ENCODE data around the gene SYNE2.
A peak's percentile ranks its signal among the peaks of the same experiment; 100 is the strongest.

SYNE2 gene

DNA sequence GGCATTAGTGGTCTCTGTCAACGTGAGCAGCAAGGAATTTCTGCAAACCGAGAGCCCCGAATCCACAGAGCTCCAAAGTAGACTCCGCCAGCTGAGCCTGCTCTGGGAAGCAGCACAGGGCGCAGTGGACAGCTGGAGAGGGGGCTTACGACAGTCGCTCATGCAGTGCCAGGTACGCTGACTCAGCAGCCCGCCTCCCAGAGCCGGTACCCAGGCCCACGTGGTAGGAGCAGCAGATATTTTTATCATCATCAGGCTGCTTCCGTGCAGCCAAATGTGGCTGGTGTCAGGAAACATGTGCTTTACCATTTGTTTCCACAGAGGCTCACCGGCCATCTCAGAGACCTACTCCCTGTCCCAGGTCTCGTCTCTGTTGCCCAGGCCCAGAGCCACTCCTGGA is 367.7 kb downstream of the SYNE2 start:
- DNase-seq = no peak

DNA sequence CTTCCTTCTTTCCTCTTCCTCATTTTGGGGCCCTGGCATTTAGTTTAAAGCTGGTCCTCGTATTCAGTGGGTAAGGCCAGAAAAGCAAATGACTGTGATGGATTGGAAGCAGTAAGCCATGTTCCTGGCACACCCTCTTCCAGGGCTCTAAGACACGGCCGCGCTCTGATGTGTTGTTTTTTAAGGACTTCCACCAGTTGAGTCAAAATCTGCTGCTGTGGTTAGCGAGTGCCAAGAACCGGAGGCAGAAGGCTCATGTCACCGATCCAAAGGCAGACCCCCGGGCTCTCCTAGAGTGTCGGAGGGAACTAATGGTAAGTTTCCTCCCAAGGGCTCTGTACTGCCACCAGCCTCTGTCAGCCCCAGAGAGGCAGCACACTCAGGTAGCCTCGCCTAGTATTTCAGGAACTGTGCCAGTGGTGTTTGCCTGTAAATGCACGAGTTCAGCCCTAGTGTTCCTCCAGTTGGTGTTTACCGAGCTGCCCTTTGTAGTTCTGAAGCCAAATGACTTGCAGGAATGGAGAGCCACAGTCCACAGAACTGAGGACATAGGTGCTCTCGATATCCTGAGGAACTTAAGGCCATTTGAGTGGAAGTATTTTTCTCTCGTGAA is 368.7 kb downstream of the SYNE2 start:
- no peak for DNase-seq

DNA sequence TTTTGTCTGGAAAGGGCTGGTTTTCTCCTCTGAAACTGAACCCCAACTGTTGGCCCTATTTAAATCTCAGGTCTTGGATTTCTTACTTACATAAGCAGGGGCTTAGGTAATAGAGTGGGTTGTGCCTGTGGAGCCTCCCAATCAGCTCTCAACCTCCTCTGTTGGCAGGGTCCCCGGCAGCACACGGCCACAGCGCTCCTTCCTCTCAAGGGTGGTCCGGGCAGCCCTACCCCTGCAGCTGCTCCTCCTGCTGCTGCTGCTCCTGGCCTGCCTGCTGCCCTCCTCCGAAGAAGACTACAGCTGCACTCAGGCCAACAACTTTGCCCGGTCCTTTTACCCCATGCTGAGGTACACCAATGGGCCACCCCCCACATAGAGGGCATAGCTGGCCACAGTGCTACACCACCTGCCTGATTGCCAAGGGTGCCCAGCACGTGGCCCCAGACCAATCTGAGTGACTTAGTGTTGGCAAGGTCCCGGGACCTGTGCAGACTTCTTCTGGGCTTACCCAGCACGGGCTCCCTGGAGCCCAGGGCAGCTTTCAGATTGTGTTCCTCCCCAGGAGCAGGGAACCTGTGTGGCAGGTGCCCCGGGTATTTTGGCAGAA is 372.4 kb downstream of the SYNE2 start:
- DNase-seq = no peak

DNA sequence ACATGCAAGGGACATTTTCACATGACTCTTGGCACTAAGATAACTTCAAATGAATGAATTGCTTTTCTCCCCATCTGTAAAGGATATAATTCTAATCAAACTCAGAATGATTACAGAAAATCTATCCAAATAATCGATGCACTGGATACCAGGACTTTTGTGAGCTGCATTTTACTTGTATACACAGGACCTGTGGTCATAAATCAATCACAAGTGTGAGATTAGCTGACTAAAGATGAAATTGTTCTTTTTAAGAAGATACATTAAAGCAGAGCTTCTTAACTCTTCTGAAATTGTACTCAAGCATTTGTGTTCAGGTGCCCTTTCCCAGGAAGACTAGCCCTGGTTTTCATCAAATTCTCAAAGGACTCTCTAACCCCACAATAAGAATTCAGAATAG is 375.1 kb downstream of the SYNE2 start:
- no peak for DNase-seq

DNA sequence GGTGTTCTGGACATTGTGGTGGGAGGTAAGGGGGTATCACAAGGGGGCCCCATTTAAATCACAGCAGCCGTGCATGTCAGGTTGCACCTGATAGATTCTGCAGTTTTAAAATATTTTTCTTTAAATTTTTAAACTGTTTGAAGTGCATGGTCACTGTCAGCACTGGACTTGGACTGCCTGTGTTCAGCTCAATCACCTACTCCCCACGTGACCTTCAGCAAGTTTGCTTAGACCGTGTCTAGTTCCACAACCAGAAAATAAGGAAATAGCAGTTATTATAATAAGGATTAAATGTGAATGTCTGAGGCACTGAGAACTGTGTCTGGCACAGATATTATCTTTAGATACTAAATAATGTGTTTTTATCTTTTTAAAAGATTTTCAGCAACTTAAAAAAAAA is 376.7 kb downstream of the SYNE2 start:
- DNase-seq = no peak

DNA sequence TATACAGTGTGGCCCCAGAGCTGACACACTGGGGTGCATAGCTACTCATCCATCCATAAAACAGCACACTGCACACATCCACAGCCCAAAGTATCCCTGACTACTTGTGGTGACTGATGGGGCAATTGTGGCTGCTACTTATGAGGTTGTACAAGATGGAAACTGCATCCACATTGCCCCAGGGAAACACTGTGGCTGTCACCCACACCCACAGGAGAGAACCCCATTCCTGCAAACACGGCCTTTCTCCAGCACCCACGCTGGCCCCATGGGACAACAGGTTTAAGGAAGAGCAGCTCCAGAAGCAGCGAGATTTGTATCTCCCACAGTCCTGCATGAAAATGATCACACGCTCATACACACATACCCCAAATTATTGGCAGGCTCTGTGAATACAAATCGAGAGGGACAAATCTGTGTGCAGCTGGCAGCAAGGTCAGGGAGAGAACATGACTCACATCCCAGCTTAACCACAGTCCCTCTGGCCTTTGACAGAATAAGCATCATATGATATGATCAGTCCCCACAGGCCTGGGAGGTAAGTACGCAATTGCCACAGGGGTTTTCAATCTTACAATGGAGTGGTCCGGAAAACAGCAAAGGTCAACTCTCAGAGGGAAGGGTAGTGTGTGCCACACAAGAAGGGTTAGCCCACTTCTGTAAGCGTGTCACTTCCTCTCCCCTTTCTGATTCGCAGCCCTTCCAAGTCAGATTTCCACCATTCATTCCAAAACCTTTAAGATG is 379.5 kb downstream of the SYNE2 start:
- DNase-seq = peak in 1 of 5 donors; percentile 40

DNA sequence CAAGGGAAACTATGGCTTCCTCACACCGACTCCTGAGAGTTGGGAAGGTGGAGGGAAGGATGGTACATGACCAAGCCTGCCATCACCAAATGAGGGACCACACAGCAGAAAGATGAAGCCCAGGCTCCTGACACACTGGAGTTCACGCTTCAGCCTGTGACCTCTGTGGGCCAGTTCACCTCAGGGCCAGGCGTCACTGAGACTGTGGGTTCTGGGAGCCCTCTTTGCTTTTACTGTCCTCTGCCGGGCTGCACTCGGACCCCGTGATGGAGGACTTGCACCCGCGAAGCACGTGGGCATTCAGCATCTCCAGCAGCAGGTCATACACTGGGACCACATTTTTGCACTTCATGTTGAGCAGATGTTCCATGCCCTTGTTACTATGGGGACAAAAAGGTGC is 380.1 kb downstream of the SYNE2 start:
- DNase-seq = no peak

DNA sequence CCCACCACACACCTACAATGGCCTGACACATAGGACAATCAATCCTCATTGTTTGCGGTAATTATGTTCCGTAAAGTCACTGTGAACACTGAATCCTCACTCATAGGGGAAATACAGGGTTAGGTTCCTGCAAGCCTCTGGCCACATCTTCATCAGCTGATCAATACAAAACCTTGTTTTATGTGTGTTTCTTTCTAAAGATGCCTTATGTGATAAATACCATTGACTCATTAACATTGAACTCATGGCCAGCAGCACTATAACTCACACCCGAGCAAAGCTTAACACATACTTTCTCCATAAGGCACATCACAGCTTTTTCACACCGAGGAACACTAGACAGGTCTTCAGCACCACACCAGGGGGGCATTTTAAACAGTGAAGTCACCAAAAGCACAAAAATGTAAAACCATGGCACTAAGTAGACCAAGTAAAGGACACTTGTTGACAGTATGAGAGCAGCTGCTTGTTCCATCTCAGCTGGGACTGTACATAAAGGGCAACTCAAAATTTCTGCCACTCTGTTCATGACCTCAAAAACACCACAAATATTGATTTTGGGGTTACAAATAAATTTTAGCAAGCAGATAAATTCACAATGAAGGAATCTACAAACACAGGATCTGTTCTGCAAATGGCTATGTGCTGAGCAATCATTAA is 380.9 kb downstream of the SYNE2 start:
- DNase-seq = no peak

DNA sequence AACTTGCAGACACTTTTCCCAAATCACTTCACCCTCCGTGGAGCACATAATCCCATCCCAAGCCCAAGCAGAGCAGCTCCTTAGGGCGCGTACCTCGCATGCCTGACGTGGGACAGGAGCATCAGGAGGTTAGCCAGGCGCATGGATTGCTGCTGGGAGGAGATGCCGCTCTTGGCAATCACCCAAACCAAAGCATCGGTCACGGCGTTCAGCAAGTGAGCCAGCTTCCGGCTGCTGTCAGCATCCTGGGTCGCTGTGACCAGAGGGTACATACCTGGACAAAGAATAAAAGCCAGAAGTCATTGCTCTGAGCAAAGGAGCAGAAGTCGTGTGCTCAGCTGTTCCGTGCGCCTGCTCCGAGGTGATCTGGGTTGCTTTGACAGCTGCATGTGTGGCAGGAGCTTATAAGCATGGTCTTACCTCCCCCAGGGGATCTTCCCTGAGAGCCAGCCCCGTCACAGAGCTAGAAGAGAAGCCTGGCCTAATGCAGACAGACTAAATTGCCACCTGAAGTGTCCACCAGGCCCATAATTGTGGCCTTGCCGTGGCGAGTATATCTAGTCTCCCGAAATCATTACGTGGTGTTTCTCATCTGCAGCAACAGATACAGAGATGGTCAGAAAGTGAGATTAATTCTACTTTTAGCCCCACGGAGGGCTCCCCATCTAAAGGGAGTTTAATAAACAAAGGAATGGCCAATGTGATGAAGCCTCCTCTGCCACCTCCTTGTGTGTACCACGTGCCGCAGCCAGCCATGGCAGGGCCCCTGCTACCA is 382.3 kb downstream of the SYNE2 start:
- DNase-seq = no peak

DNA sequence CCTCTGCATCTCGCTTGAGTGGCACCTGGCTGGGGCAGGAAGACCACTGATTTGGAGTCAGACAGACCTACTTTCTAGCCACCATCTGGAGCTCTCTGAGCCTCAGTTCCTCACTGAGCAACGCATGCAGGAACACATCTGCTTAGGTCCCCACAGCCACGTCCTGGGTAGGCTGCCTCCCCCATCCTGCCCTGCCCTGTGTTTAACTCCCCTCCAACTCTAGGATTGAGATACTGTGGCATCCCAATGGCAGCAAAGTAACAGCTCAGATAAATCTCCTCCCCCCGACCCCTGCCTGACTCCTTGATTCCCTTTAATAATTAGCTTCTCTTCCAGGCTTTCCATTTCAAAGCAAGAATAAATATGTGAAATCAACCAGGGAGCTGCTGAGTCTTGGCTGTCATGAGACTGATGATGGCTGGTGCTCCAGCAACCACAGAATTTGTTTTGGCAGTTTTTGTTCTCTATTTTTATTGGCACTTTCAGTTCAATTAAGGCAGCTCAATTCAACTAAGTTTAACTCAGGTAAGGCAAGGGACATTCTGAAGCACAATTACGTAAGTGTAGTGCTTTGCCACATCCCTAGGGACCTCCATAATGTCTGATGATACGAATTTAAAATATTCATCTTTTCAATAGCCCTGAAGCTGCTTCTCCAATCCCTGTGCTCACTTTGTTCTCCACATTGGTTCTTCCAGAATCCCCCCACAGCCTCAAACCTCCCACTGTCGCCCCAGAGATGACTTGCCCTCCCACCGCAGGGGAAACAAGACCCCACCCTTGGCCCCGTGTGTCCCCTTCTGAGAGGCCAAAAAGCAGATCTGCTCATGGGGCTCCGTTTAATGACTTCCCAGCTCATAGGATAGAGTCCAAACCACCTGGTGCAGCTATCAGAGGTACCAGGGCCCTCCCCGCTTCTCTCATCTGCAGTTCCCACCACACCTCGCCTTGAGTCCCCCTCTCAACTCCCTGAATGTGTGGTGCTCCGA is 383.1 kb downstream of the SYNE2 start:
- DNase-seq = no peak

DNA sequence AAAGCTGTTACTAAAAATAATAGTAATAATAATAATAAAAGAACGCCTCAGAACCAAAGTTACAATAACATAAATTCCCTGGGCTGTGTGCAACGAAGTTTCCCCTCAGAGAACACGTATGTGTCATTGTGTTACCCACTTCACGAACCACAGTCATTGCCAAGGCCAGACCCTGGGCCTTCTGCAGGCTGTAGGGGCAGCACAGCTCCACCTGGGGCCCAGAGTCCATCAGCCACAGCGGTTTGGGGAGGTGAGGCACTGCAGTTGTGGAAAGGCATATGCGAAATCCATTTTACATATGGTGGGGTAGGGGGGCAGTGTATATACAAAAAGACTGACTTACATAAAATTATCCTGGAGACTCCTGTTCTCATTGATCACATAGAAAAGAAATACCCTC is 385.2 kb downstream of the SYNE2 start:
- no peak for DNase-seq

DNA sequence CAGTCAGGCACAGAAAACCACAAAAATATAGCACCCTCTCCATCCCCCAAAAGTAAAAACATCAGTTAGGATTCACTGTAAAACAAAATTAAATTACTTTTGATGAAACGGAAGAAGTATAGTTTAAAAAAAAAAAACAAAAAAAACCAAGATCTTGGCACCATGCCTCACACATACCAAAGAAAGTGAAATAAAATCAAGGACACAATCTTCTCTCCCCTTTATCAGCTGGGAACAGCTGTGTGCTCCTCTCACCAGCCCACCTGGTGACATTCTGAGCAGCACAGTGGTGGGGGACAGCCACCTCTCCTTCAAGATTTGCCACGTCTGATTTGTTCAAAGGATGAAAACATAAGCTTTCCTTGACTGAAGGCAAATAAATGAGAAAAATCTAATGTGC is 385.8 kb downstream of the SYNE2 start:
- no peak for DNase-seq

DNA sequence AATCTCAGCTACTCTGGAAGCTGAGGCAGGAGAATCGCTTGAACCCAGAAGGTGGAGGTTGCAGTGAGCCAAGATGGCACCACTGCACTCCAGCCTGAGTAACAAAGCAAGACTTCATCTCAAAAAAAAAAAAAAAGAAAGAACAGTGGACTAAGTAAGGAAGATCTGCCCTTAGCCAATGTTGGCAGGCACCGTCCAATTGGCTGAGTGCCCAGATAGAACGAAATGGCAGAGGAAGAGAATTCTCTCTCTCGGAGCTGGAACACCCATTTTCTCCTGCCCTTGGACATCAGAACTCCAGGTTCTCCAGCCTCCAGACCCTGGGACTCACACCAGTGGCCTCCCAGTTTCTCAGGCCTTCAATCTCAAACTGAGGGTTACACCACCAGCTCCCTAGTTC is 391.5 kb downstream of the SYNE2 start:
- no peak for DNase-seq

DNA sequence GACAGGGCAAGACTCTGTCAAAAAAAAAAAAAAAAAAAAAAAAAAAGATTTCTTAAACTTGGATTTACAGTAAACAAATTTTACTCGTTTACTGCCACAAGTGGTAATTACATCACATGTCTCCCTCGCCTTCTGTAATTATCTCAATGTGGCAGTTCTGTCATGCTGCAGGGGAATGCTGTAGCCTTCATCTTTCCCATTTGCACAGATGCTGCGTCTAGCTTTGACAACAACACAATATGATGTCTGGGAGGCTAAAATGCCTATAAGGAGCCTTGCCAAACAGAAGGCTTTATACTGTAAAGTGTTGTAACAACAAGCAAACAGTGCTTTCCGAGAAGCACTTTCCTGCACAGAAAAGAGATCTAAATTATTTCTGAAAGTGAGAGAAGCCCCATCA is 392.7 kb downstream of the SYNE2 start:
- DNase-seq = no peak

DNA sequence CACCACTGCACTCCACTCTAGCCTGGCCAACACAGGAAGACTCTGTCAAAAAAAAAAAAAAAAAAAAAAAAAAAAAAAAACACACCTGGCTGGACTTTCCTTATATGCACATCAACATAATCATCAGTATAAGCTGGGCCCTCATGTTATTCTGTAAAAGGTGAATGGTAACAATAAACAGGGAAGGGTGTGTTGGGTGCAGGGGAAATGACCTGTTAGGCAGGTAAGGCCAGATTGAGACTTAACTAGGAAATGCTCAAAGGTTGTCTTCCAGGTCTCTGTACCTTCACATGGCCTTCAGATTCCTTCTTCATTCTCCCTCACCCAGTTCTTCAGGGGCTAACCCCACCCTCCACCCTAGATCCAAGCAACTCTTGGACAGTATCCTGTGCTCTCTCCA is 393.9 kb downstream of the SYNE2 start:
- DNase-seq = no peak

DNA sequence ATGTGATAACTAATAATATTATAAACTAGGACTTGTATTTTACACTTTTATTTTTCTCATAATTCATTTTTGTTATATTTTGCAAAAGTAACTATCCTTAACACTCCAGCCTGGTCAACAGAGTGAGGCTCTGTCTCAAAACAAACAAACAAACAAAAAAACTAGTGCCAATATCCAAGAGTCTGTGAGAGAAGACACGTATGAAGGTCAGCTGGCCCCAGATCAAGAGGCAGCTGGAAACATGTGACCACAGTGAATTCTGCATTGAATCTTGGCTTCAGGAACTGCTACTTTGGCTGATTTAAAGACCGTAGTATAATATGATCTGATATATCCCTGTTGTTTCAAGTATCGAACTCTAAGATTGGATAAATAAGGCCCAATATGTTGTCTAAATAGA is 394.4 kb downstream of the SYNE2 start:
- no peak for DNase-seq

DNA sequence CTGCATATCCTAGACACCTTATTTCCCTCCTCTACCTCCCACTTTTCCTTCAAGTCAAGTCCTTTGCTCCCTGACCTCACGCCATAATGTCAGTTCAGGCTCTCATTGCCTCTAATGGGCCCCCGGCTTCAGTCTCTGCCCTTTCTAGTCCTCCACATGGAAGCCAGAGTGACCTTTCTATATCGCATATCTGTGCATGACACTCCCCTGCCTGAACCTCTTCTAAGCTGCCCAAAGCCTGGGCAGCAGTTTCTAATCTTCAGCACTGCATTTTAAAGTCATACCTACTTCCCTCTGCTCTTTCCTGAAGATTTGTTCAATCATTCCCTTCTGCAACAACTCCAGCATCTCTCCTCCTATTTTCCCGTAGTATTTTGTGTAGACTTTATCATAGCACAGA is 395.9 kb downstream of the SYNE2 start:
- DNase-seq = no peak

DNA sequence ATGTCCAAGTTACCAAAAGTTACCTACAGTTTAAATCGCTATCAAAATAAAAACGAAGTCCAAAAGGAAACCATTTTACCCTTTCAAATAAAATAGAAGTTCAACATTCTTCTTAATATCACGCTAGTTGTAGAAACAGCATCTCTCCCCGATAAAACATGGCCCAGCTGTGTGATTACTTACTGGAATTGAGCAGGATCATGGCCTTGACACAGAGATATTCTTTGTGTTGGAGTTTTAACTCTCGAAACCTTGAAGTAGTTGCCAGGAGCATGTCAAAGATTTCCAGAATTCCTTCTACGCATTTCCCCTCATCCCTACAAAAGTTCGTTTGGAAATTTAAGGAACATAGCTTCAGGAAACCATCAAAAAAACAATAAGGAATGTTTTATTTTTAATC is 396.6 kb downstream of the SYNE2 start:
- no peak for DNase-seq

DNA sequence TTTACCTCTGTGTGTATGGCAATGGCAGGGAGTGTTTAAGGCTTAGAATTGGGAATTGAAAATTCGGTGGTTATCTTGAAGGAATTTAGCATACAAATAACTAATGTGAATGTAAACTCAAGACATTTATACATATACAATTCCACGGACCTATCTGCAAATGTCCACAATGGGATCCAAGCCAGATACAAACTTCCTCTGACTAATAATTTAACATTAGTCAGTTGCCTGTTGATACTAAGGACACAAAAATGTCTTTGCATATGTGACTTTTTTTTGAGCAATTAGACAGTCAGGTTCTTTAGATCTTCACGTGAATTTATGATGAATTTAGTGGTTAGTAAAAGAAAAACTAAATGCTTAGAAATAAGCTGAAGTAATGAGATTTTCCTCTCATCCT is 400.9 kb downstream of the SYNE2 start:
- no peak for DNase-seq

DNA sequence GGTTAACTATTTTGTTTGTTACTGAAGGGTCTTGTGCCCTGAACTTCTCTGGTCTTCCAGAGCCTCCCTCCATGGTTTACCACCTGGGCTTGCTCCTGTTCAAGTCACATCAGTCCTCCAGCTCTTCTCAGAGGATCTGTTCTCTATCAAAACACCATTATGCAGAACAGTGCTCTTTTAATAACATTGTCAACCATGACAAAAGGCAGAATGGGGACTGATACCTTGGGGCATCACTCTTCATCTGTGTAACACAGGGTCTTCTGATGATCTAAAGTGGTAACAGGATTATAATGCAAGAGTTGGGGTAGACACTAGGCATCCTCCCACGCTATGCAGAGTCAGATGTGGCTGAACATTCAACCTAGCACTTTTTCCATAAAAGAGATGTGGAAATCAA is 403.0 kb downstream of the SYNE2 start:
- DNase-seq = no peak

DNA sequence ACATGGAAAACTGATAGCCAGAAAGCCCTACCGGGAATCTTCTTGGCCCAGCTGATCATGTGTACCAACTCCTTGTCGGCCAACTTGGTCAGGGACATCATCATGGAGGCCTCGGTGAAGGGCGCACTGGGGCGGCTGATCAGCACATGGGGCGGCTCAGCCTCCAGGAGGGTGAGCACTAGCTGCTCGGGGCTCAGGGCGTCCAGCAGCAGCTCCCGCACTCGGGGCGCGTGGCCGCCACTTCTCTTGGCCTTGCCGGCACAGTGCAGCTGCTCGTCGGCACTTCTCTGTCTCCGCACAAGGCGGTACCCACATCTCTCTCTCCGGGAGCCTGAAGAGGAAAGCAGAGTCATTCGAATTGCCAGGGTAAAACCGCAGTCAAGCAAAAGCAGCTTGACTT is 407.6 kb downstream of the SYNE2 start:
- no peak for DNase-seq

DNA sequence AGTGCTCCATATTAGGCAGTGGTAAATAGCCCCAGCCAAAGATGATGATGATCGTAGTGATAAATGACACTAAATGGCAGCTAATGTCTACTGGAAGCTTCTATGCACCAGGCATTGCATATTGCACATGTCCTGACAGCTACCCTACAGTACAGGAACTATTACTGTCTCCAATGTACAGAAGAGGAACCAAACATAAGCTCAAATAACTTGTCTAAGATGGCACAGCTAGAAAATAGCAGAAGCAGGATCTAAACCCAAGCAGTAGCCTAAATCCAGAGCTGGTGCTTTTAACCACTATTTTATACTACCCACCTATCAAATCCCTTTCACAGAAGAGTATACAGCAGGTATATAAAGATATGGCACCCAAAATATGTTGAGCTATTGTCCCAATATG is 412.4 kb downstream of the SYNE2 start:
- DNase-seq = no peak

Measured in T-helper 1 cell (primary cell).